Stimulated activated CD8-positive, alpha-beta memory T cell treated with anti-CD3 and anti-CD28 coated beads, Interleukin-12 subunit alpha, Interleukin-12 subunit beta, amount 100 ng/mL, for 24 hours (primary cell): ENCODE data around the gene TARM1.
A peak's percentile ranks its signal among the peaks of the same experiment; 100 is the strongest.

Experiments
- DNase-seq: peaks from one replicate; pipeline ENCODE4 v3.0.0-alpha.2; 2020; ENCODE audit errors: extremely low read depth

TARM1 gene

GRCh38 chr19:54081032-54081431 lies at the start of gene TARM1:
TARM1 (minus strand) TSS chr19:54081365; CDS start chr19:54081340, 25 bp downstream.
- no peak for DNase-seq

GRCh38 chr19:54129617-54129996 lies 48.4 kb upstream of the TARM1 start:
- no peak for DNase-seq

GRCh38 chr19:54128796-54129616 lies 47.8 kb upstream of the TARM1 start:
- no peak for DNase-seq

- no peak for DNase-seq
These were observed 47.2 kb upstream of the TARM1 start for GRCh38 chr19:54128441-54128725.

GRCh38 chr19:54127688-54128440 lies 46.7 kb upstream of the TARM1 start:
- no peak for DNase-seq

- no peak for DNase-seq
These were observed 44.5 kb upstream of the TARM1 start for GRCh38 chr19:54125713-54126112.

- DNase-seq, result no peak
These were observed 43.2 kb upstream of the TARM1 start for GRCh38 chr19:54124393-54124792.

- DNase-seq, result no peak
These were observed 42.5 kb upstream of the TARM1 start for GRCh38 chr19:54123682-54124081.

GRCh38 chr19:54121259-54121658 lies 40.1 kb upstream of the TARM1 start:
- DNase-seq, result no peak

GRCh38 chr19:54115109-54116063 lies 34.2 kb upstream of the TARM1 start, which contains the start of the genes PRPF31 and TFPT:
PRPF31 (plus strand) TSS chr19:54115754; CDS start chr19:54118279, 2,525 bp downstream.
TFPT (minus strand) TSS chr19:54115657; CDS start chr19:54115269, 388 bp downstream.
- DNase-seq, result peak; percentile 91

- no peak for DNase-seq
These were observed 33.4 kb upstream of the TARM1 start for GRCh38 chr19:54114340-54115108.

- DNase-seq, result no peak
These were observed 28.5 kb upstream of the TARM1 start for GRCh38 chr19:54109651-54110050.

- DNase-seq, result no peak
These were observed 27.3 kb upstream of the TARM1 start for GRCh38 chr19:54108496-54108895.

- DNase-seq, result no peak
These were observed 26.8 kb upstream of the TARM1 start for GRCh38 chr19:54107876-54108490.

GRCh38 chr19:54106716-54107115 lies 25.6 kb upstream of the TARM1 start:
- no peak for DNase-seq

- no peak for DNase-seq
These were observed 24.6 kb upstream of the TARM1 start for GRCh38 chr19:54105796-54106195.

- no peak for DNase-seq
These were observed 24.0 kb upstream of the TARM1 start for GRCh38 chr19:54104998-54105715.

- peak; percentile 95 for DNase-seq
These were observed 21.4 kb upstream of the TARM1 start, which contains the start of gene NDUFA3 for GRCh38 chr19:54102421-54103169. NDUFA3 (plus strand) TSS chr19:54102855; CDS start chr19:54102879, 24 bp downstream.

- DNase-seq, result no peak
These were observed 19.4 kb upstream of the TARM1 start, which contains the start of gene OSCAR for GRCh38 chr19:54100561-54100960. OSCAR (minus strand) TSS chr19:54100803; CDS start chr19:54100792, 11 bp downstream.
